Vagina (tissue), 2 donors: ENCODE measurements around the gene OR1L1.

ENCODE experiments used
- POLR2A ChIP-seq, 2 donors: fragments of 450-650 bp; IDR thresholded peaks; one replicate each; pipeline ENCODE4 v1.6.1; 2017; ENCODE audit warnings: antibody characterized with exemption in 2 of 2, mild to moderate bottlenecking in 2 of 2, moderate library complexity in 2 of 2
- TF ChIP-seq, protein P1 (sequence below), 3 experiments: fragments of 450-650 bp in 2 of 3; fragments of 200-600 bp in 1 of 3; sonication (generic) in 1 of 3; IDR thresholded peaks; one replicate each; pipeline ENCODE4 v1.5.1; 2017 to 2019; ENCODE audit warnings: antibody characterized with exemption in 3 of 3, mild to moderate bottlenecking in 2 of 3, moderate library complexity in 2 of 3

DNA sequence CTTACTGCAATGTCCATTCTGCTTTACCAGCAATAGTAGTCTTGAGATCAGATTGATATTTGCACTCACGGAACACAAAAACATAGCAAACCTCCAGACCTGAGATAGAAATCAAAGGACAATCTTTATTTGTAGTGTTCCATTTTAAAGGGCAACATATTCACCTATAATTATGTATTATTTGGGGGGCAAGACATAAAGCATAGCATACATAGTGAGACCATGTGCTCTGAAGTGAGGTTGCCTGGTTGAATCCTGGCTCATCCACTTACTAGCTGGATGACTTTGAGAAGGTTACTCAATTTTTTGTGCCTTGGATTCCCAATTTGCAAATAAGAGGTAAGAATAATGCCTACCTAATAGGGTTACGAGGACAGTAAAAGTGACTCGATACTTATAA, 4.0 kb upstream of the OR1L1 start, which contains the start of gene OR1B1:
- TF ChIP-seq POLR2A (IDR thresholded peaks at IDR 0.05), result no peak
- TF ChIP-seq, protein P1, sequence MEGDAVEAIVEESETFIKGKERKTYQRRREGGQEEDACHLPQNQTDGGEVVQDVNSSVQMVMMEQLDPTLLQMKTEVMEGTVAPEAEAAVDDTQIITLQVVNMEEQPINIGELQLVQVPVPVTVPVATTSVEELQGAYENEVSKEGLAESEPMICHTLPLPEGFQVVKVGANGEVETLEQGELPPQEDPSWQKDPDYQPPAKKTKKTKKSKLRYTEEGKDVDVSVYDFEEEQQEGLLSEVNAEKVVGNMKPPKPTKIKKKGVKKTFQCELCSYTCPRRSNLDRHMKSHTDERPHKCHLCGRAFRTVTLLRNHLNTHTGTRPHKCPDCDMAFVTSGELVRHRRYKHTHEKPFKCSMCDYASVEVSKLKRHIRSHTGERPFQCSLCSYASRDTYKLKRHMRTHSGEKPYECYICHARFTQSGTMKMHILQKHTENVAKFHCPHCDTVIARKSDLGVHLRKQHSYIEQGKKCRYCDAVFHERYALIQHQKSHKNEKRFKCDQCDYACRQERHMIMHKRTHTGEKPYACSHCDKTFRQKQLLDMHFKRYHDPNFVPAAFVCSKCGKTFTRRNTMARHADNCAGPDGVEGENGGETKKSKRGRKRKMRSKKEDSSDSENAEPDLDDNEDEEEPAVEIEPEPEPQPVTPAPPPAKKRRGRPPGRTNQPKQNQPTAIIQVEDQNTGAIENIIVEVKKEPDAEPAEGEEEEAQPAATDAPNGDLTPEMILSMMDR (IDR thresholded peaks at IDR 0.05), result no peak
